Glomerular endothelial cell (primary cell): Measurements from ENCODE around the gene TMEM267. TPM values are rescaled to one million over a fixed set of nuclear protein-coding genes. Genes with fewer than 3 reads are reported as not detected.
"Not testable (repeated sequence)": the region's sequence is repeated elsewhere in the genome, so short reads cannot be mapped to it uniquely, and the experiment has no call there.

Experiments used
- DNase-seq: peaks from one replicate; pipeline ENCODE4 v3.0.0-alpha.2; 2011; ENCODE audit warnings: low read depth, low spot score; ENCODE audit errors: extremely low read depth
- total RNA-seq: library from RNA; depleted of rRNA; stranded (reverse); fragments of >200 nt; gene quantifications from 2 replicates; pipeline ENCODE4 v1.2.3, GENCODE V29; 2015

TMEM267 gene
- total RNA-seq, 1 donor from 2014 or later, result 11.4 TPM

DNA sequence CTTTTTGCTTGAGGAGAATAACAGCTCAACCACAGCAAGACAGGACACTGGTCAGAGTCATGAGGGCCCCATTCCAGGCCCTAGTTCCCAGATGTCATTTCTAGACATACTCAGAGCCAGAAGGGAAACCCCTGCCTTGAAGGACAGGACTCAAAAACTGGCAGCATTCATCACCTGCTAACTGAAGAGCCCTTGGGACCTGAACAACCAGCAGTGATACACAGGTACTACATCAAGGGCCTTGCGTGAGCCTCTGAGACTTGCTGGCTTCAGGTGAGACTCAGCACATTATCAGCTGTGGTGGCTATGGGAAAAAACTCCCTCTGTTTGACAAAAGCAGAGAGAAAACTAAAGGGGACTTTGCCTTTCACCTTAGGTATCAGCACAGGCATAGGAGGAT lies 22.6 kb downstream of the TMEM267 start:
- DNase-seq, result no peak

- DNase-seq, result no peak
Measured at GRCh38 chr5:43456556-43456955, 27.1 kb downstream of the TMEM267 start.

GRCh38 chr5:43441575-43441974 lies 42.1 kb downstream of the TMEM267 start:
- not testable (repeated sequence) for DNase-seq

GRCh38 chr5:43437062-43437660 lies 46.5 kb downstream of the TMEM267 start:
- DNase-seq, result no peak

DNA sequence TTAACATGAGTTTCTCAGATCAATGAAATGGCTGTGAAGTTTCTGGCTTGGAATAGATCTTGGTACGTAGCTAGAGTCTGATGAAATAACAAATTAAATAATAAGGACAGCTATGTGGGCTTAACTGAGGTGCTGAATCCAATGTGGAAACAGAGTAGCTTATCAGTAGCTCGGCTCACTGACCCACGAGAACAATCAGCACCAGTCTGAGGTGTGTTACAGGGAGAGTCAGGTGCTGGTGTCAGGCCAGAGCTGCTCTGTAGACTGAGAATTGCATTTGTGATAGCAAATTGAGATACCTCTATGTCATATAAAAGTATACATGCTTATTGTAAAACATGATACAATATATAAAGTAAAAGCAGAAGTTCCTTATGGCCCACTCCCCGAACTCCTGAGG lies 50.3 kb downstream of the TMEM267 start:
- DNase-seq, result no peak

- no peak for DNase-seq
Measured at GRCh38 chr5:43432486-43433375, 50.9 kb downstream of the TMEM267 start.

GRCh38 chr5:43429706-43430105 lies 54.0 kb downstream of the TMEM267 start:
- DNase-seq, result no peak

GRCh38 chr5:43429016-43429415 lies 54.6 kb downstream of the TMEM267 start:
- DNase-seq, result no peak

GRCh38 chr5:43427306-43427705 lies 56.4 kb downstream of the TMEM267 start:
- DNase-seq, result no peak

DNA sequence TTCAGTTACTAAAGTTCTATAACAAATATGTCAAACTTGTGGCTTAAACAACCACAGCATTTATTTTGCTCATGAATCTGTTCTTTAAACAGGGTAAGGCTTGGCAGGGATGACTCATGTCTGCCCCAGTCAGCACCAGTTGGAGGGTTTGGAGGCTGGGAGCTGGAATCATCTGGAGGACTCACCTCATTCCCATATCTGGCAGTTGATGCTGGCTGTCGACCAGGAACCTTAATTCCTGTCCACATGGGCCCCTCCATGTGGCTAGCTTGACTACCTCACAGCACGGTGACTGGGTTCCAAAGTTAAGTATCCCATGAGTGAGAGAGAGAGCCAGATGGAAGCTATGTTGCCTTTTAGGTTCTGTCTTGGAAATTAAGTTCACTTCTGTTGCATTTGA lies 57.7 kb downstream of the TMEM267 start:
- DNase-seq, result no peak

- DNase-seq, result not testable (repeated sequence)
Measured at GRCh38 chr5:43423086-43423485, 60.6 kb downstream of the TMEM267 start.

- DNase-seq, result no peak
Measured at GRCh38 chr5:43422143-43422542, 61.5 kb downstream of the TMEM267 start.

GRCh38 chr5:43421450-43422133 lies 62.1 kb downstream of the TMEM267 start:
- no peak for DNase-seq

GRCh38 chr5:43420241-43420640 lies 63.4 kb downstream of the TMEM267 start:
- DNase-seq, result no peak

DNA sequence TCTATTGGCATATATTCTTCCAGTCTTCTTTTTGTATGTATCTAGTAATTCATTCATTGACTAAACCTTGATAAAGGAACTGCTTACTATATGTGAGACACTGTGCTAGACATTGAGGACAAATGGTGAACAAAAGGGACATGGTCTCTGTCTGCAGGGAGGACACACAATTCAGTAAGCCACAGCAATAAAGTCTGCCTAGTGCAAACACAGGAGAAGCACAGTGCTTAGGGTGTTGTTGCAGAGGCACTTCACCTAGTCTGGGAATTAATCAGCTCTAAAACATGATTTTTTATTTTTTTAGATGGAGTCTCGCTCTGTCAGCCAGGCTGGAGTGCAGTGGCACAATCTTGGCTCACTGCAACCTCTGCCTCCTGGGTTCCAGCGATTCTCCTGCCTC lies 65.1 kb downstream of the TMEM267 start:
- no peak for DNase-seq

DNA sequence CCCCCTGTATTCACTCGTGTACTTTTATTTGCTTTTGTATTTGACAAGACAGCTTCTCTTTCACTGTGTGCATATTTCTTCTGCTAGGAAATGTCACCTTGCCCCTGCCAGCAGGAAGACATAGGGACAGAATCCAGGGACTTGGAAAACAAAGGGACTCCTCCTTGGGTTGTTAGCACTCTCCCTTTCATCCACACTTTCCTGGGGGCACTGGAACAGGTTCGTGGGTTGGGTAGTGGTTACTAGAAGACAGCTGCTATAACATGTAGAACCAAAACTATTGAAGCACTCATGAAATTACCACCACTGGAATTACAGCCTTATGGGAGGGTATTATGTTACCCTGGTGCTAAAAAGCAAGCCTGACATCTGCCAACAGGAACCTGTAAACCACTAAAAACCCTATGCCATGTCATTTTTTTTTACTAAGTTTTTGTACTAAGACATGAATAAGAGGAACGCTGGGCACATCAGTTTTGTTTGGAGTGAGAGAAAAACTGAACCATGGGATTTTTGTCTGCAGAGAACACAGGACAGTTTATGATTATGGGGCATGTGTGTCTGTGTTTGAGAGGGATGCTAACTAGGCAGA lies 66.8 kb downstream of the TMEM267 start:
- DNase-seq, result no peak

GRCh38 chr5:43415935-43416802 lies 67.5 kb downstream of the TMEM267 start:
- no peak for DNase-seq

GRCh38 chr5:43413966-43414365 lies 69.7 kb downstream of the TMEM267 start:
- no peak for DNase-seq

DNA sequence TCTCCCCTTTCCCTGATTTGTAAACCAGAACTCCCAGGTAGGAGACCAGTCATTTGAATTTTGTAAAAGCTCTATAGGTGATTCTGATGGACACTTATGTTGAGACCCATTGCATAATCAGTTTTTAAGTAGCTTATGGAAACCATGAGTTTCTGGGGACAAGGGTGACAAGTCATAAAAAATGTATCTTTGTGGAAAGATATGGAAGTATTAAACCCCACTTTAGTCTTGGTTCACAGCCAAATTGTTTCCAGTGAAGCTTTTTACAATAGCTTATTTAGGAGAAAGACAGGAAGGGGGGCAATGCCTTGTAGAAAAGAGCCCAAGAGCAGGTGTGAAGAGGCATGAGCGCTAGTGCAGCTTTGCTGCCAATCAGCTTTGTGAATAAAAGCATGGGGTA lies 71.0 kb downstream of the TMEM267 start:
- DNase-seq, result no peak

DNA sequence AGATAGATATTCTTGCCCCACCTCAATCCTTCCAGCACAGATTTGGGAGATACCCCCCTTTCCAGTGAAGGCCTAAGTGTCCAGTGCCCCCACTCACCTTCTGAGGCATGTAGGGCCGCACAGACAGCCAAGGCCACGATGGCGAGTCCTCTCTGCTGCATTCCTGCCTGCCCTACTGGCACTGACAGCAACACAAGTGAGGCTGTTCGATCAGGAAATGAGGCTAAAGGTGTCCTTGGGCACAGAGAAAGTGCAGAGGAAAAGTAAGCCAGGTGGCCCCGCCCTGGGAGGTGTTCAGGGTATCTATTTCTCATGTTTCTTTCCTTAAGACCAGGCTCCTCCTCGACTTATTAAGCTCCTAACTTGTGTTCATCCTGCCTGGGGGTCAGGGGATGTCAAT lies 71.5 kb downstream of the TMEM267 start, which contains the start of gene CCL28:
CCL28 (minus strand) TSS at position 236 of the 400 bp plus-strand sequence; CDS start at position 161, 75 bp downstream.
- no peak for DNase-seq
